Liver (tissue), 9 donors: ENCODE results near the gene FAM43A. TPM values are rescaled to one million over a fixed set of nuclear protein-coding genes. Genes with fewer than 3 reads are reported as not detected.

Experiments
- DNase-seq: peaks from one replicate; pipeline ENCODE4 v3.0.0-alpha.2; 2017; ENCODE audit warnings: low spot score
- H3K27ac ChIP-seq, 2 donors: one replicate each; pipeline ENCODE4 v1.7.0; 2013; ENCODE audit warnings: inconsistent platforms in 2 of 2, low read length in 2 of 2, control low read depth in 1 of 2, low read depth in 1 of 2, mild to moderate bottlenecking in 1 of 2
- H3K27me3 ChIP-seq, 4 donors: one replicate each; pipeline versions ENCODE4 v1.6.1 to v1.7.0; 2013; ENCODE audit warnings: low read length in 3 of 4, inconsistent platforms in 1 of 4, mild to moderate bottlenecking in 1 of 4, moderate library complexity in 1 of 4; ENCODE audit not compliant: control insufficient read depth in 4 of 4, insufficient read depth in 4 of 4
- H3K36me3 ChIP-seq, 4 donors: one replicate each; pipeline versions ENCODE4 v1.6.1 to v1.7.0; 2013; ENCODE audit warnings: low read length in 3 of 4, mild to moderate bottlenecking in 3 of 4, low read depth in 1 of 4, moderate library complexity in 1 of 4; ENCODE audit not compliant: control insufficient read depth in 4 of 4, insufficient read depth in 3 of 4
- H3K4me1 ChIP-seq, 4 donors: one replicate each; pipeline versions ENCODE4 v1.6.1 to v1.7.0; 2013; ENCODE audit warnings: low read length in 3 of 4, mild to moderate bottlenecking in 3 of 4, moderate library complexity in 1 of 4; ENCODE audit not compliant: control insufficient read depth in 4 of 4, insufficient read depth in 4 of 4
- H3K4me3 ChIP-seq, 3 donors: one replicate each; pipeline versions ENCODE4 v1.6.1 to v1.7.0; 2013; ENCODE audit warnings: low read length in 3 of 3, control low read depth in 1 of 3, low read depth in 1 of 3, mild to moderate bottlenecking in 1 of 3
- H3K9ac ChIP-seq, 2 donors: one replicate each; pipeline ENCODE4 v1.7.0; 2013; ENCODE audit warnings: low read length in 2 of 2, mild to moderate bottlenecking in 2 of 2, moderate library complexity in 2 of 2, control low read depth in 1 of 2, low read depth in 1 of 2
- H3K9me3 ChIP-seq, 4 donors: one replicate each; pipeline versions ENCODE4 v1.6.1 to v1.7.0; 2013; ENCODE audit warnings: low read length in 3 of 4; ENCODE audit not compliant: control insufficient read depth in 4 of 4
- GABPA ChIP-seq, 2 donors: IDR thresholded peaks in 1 of 2; conservative IDR thresholded peaks in 1 of 2; 2 replicates each; pipeline ENCODE4 v1.6.1; 2016; ENCODE audit warnings: antibody characterized with exemption in 2 of 2, mild to moderate bottlenecking in 1 of 2, moderate library complexity in 1 of 2
- HNF4A ChIP-seq, 2 donors: conservative IDR thresholded peaks; 2 replicates each; pipeline ENCODE4 v1.6.1; 2016; ENCODE audit warnings: antibody characterized with exemption in 2 of 2, mild to moderate bottlenecking in 2 of 2
- JUND ChIP-seq, 2 donors: IDR thresholded peaks; 2 replicates each; pipeline ENCODE4 v1.6.1; 2016; ENCODE audit warnings: antibody characterized with exemption in 2 of 2
- MAX ChIP-seq: IDR thresholded peaks from 2 replicates; pipeline ENCODE4 v1.6.1; 2016; ENCODE audit warnings: antibody characterized with exemption
- NR2F2 ChIP-seq: IDR thresholded peaks from 2 replicates; pipeline ENCODE4 v1.6.1; 2016; ENCODE audit warnings: antibody characterized with exemption
- RAD21 ChIP-seq, 2 donors: IDR thresholded peaks; 2 replicates each; pipeline ENCODE4 v1.6.1; 2016; ENCODE audit warnings: antibody characterized with exemption in 2 of 2, mild to moderate bottlenecking in 2 of 2
- REST ChIP-seq: IDR thresholded peaks from 2 replicates; pipeline ENCODE4 v1.6.1; 2016; ENCODE audit warnings: antibody characterized with exemption, mild to moderate bottlenecking
- RXRA ChIP-seq, 2 donors: IDR thresholded peaks; 2 replicates each; pipeline ENCODE4 v1.6.1; 2017 to 2018; ENCODE audit warnings: antibody characterized with exemption in 2 of 2, mild to moderate bottlenecking in 1 of 2
- TAF1 ChIP-seq: conservative IDR thresholded peaks from 2 replicates; pipeline ENCODE4 v1.6.1; 2016; ENCODE audit warnings: antibody characterized with exemption, mild to moderate bottlenecking
- YY1 ChIP-seq: IDR thresholded peaks from 2 replicates; pipeline ENCODE4 v1.6.1; 2016; ENCODE audit warnings: antibody characterized with exemption, mild to moderate bottlenecking
- WGBS: extraction: QIAGEN DNeasy Blood & Tissue Kit; methylation state at CpG from one replicate; pipeline ENCODE4 v1.1.7; 2013; 5-methylcytosine and 5-hydroxymethylcytosine counted together
- polyA plus RNA-seq, 2 donors: library from polyadenylated mRNA; stranded (reverse) in 1 of 2; unstranded in 1 of 2; fragments of 200-250 nt in 1 of 2; fragments of >200 nt in 1 of 2; fragmentation: Nextera tagmentation in 1 of 2; extraction: Ambion mirVana in 1 of 2; gene quantifications; one replicate each; pipeline versions ENCODE4 v1.2.1 to v1.2.3, GENCODE V29; 2013 to 2015
- total RNA-seq, 2 donors: library from RNA; depleted of rRNA; stranded (reverse); fragments of >200 nt; gene quantifications; one replicate each; pipeline ENCODE4 v1.2.3, GENCODE V29; 2014
- donor health status: healthy.
- donor health status: healthy.
- donor health status: healthy.
- donor health status: healthy.
- donor health status: healthy.

The FAM43A gene
- total and polyA plus RNA-seq, 4 donors = 0.83 to 4.9 (median 3.4) TPM

- Histone ChIP-seq H3K27me3 (no peaks in the 10 kb centered on the region), H3K9me3 (no peaks in the 10 kb centered on the region), H3K4me3 (no peak overlapping the region), H3K9ac (no peak overlapping the region), H3K36me3 (peaks cover 10 to 68% (median 42%) of the 10 kb centered on the region in 4 donors), H3K27ac (peak overlapping the region in 1 of 2 donors; percentile 36), H3K4me1 (no peaks in the 10 kb centered on the region)
- TF ChIP-seq JUND (IDR thresholded peaks at IDR 0.05) (no peak), TAF1 (no peak), MAX (no peak), NR2F2 (no peak), RAD21 (IDR thresholded peaks at IDR 0.05) (no peak), RXRA (IDR thresholded peaks at IDR 0.05) (no peak)
- 72% methylated on average over 6 of the region's 6 CpGs for WGBS
- no peak for DNase-seq
Observed at GRCh38 chr3:194661946-194662345, 23.7 kb upstream of the FAM43A start.

- Histone ChIP-seq H3K27me3 (no peaks in the 10 kb centered on the region), H3K4me1 (peaks cover 0 to under 1% (median 0%) of the 10 kb centered on the region in 4 donors), H3K36me3 (peaks cover 11 to 59% (median 36%) of the 10 kb centered on the region in 4 donors), H3K27ac (no peak overlapping the region), H3K4me3 (no peak overlapping the region), H3K9me3 (no peaks in the 10 kb centered on the region), H3K9ac (no peak overlapping the region)
- WGBS = 85% methylated on average over 7 of the region's 7 CpGs
- no peak for DNase-seq
- TF ChIP-seq JUND (IDR thresholded peaks at IDR 0.05) (peak in 1 of 2 donors; percentile 13), HNF4A (conservative IDR thresholded peaks at IDR 0.05) (no peak), RAD21 (IDR thresholded peaks at IDR 0.05) (peak; percentile 43 to 46)
Observed at GRCh38 chr3:194664857-194665256, 20.8 kb upstream of the FAM43A start.

- DNase-seq = no peak
- 79% methylated on average over 7 of the region's 7 CpGs for WGBS
- TF ChIP-seq TAF1 = no peak
- TF ChIP-seq YY1 = no peak
- no peak for TF ChIP-seq REST
- TF ChIP-seq GABPA (IDR thresholded peaks at IDR 0.05 in 1 of 2, conservative IDR thresholded peaks at IDR 0.05 in 1 of 2) = no peak
- Histone ChIP-seq H3K36me3 (peaks cover 10 to 43% (median 27%) of the 10 kb centered on the region in 4 donors), H3K27me3 (no peaks in the 10 kb centered on the region), H3K9me3 (no peaks in the 10 kb centered on the region), H3K4me1 (peaks cover 3 to 16% (median 14%) of the 10 kb centered on the region in 4 donors), H3K4me3 (no peak overlapping the region), H3K9ac (no peak overlapping the region), H3K27ac (no peak overlapping the region)
Observed at GRCh38 chr3:194667363-194667762, 18.3 kb upstream of the FAM43A start.
